Measurements from ENCODE around the gene ROR2.

DNA sequence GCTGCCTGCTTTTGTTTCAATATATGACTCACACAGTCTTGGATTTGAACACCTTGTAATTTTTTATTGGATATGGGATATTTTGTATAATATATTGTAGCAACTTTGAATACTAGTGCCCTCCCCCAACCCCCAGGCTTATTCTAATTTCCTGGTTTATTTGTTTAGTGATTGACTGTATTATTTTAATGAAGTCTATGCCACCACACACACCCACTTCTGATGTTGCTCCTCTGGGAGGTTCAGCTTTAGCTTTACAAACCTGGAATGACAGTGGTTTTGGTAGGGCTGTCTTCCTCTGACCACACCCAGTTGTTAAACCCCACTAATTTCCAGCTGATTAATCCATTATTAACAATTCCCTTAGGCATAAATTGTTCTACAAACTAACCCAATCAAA is 320.3 kb downstream of the ROR2 start:
- no peak for TF ChIP-seq ZNF8 (CRISPR knock-in tag; IDR thresholded peaks at IDR 0.05)
- no peak for TF ChIP-seq ZFP30 (CRISPR knock-in tag; IDR thresholded peaks at IDR 0.05)
- no peak for TF ChIP-seq TOX (CRISPR knock-in tag; IDR thresholded peaks at IDR 0.05; ENCODE audit: borderline replicate concordance)
- TF ChIP-seq ARNTL (CRISPR knock-in tag; IDR thresholded peaks at IDR 0.05; ENCODE audit: borderline replicate concordance, low read depth), result no peak
- no peak for TF ChIP-seq CSDC2 (CRISPR knock-in tag; IDR thresholded peaks at IDR 0.05)
- TF ChIP-seq ZFP3 (CRISPR knock-in tag; IDR thresholded peaks at IDR 0.05), result no peak
- TF ChIP-seq, protein P1, sequence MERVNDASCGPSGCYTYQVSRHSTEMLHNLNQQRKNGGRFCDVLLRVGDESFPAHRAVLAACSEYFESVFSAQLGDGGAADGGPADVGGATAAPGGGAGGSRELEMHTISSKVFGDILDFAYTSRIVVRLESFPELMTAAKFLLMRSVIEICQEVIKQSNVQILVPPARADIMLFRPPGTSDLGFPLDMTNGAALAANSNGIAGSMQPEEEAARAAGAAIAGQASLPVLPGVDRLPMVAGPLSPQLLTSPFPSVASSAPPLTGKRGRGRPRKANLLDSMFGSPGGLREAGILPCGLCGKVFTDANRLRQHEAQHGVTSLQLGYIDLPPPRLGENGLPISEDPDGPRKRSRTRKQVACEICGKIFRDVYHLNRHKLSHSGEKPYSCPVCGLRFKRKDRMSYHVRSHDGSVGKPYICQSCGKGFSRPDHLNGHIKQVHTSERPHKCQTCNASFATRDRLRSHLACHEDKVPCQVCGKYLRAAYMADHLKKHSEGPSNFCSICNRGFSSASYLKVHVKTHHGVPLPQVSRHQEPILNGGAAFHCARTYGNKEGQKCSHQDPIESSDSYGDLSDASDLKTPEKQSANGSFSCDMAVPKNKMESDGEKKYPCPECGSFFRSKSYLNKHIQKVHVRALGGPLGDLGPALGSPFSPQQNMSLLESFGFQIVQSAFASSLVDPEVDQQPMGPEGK (CRISPR knock-in tag; IDR thresholded peaks at IDR 0.05; ENCODE audit: borderline replicate concordance), result no peak
- TF ChIP-seq RARB (CRISPR knock-in tag; IDR thresholded peaks at IDR 0.05), result no peak
- no peak for TF ChIP-seq PPARA (CRISPR knock-in tag; IDR thresholded peaks at IDR 0.05; ENCODE audit: borderline replicate concordance)
- TF ChIP-seq, protein P2, sequence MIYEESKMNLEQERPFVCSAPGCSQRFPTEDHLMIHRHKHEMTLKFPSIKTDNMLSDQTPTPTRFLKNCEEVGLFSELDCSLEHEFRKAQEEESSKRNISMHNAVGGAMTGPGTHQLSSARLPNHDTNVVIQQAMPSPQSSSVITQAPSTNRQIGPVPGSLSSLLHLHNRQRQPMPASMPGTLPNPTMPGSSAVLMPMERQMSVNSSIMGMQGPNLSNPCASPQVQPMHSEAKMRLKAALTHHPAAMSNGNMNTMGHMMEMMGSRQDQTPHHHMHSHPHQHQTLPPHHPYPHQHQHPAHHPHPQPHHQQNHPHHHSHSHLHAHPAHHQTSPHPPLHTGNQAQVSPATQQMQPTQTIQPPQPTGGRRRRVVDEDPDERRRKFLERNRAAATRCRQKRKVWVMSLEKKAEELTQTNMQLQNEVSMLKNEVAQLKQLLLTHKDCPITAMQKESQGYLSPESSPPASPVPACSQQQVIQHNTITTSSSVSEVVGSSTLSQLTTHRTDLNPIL (CRISPR knock-in tag; IDR thresholded peaks at IDR 0.05; ENCODE audit: low read depth), result no peak
- no peak for TF ChIP-seq SNAI2 (CRISPR knock-in tag; IDR thresholded peaks at IDR 0.05)
- TF ChIP-seq, protein P3, sequence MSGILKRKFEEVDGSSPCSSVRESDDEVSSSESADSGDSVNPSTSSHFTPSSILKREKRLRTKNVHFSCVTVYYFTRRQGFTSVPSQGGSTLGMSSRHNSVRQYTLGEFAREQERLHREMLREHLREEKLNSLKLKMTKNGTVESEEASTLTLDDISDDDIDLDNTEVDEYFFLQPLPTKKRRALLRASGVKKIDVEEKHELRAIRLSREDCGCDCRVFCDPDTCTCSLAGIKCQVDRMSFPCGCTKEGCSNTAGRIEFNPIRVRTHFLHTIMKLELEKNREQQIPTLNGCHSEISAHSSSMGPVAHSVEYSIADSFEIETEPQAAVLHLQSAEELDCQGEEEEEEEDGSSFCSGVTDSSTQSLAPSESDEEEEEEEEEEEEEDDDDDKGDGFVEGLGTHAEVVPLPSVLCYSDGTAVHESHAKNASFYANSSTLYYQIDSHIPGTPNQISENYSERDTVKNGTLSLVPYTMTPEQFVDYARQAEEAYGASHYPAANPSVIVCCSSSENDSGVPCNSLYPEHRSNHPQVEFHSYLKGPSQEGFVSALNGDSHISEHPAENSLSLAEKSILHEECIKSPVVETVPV (CRISPR knock-in tag; IDR thresholded peaks at IDR 0.05), result no peak
- no peak for TF ChIP-seq ZC3H10 (CRISPR knock-in tag; IDR thresholded peaks at IDR 0.05)

Measured in SK-N-SH treated with all-trans-retinoic acid at 6 μM for 48 hours (cell line).